ENCODE measurements around the gene YIPF2.
"Not testable (repeated sequence)": the region's sequence is repeated elsewhere in the genome, so short reads cannot be mapped to it uniquely, and the experiment has no call there.

YIPF2 gene

GRCh38 chr19:10911579-10912363 lies 16.7 kb downstream of the YIPF2 start:
- no peak for DNase-seq (ENCODE audit: low read depth in 2 of 2)

GRCh38 chr19:10908380-10908960 lies 20.0 kb downstream of the YIPF2 start:
- no peak for DNase-seq (ENCODE audit: low read depth in 2 of 2)

DNA sequence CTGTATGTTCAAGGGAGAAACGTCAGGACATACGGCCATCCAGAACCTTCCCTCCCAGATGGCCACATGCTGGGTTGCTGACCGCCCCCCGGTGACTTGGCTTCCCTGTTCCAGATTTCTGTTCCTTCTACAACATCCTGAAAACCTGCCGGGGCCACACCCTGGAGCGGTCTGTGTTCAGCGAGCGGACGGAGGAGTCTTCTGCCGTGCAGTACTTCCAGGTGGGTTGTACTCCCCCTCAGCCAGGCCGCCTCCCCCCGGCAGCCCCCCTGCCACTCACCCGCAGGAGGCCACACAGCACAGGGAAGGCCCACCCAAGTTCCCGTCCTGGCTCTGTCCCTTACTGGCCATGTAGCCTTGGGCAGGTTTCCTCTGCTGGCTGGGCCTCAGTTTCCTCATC lies 20.5 kb downstream of the YIPF2 start:
- DNase-seq (ENCODE audit: low read depth in 2 of 2) = no peak

- no peak for DNase-seq (ENCODE audit: low read depth in 2 of 2)
Observed at GRCh38 chr19:10899151-10899653, 29.2 kb downstream of the YIPF2 start.

GRCh38 chr19:10898633-10899032 lies 29.8 kb downstream of the YIPF2 start:
- DNase-seq (ENCODE audit: low read depth in 2 of 2) = no peak

GRCh38 chr19:10896851-10897526 lies 31.4 kb downstream of the YIPF2 start:
- DNase-seq (ENCODE audit: low read depth in 2 of 2) = no peak

DNA sequence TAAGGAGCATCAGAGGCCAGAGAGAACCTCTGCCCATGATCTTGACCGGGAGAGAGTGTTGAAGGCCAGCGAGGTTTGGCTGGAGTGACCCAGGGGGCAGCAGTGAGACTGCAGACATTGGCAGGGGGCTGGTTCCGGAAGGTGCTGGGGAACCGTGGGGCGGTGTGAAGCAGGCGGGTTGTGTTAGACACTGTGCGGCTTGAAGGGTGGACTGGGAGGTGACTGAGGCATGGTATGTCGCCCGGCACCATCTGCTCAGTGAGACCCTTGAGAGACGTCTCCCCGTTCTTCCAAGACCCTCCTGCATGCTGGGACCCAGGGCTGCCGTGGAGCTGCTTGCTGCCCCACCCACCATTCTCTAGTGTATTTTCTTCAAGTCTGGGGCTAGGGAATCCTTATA lies 32.5 kb downstream of the YIPF2 start:
- DNase-seq (ENCODE audit: low read depth in 2 of 2) = no peak

- DNase-seq (ENCODE audit: low read depth in 2 of 2) = no peak
Observed at GRCh38 chr19:10895363-10895762, 33.1 kb downstream of the YIPF2 start.

GRCh38 chr19:10894911-10895213 lies 33.6 kb downstream of the YIPF2 start:
- DNase-seq (ENCODE audit: low read depth in 2 of 2) = no peak

DNA sequence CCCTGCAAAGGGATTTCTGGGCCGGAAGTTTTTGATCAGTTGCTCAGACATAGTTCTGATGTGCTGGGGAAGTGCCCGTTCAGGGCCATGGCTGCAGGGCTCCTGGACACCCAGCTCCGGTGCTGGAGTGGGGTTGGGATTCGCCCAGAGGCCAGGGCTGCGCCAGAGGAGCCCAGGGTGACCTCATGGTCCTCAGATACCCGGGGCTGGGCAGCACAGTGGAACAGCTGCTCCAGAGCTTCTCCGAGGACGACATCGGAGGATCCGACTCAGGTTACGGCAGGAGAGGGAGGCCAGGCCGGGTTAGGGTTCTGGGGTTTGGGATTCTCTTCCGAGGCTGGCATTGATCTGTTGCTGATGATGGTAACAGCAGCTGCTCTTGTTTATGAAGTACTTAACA lies 36.2 kb downstream of the YIPF2 start:
- DNase-seq (ENCODE audit: low read depth in 2 of 2) = no peak

DNA sequence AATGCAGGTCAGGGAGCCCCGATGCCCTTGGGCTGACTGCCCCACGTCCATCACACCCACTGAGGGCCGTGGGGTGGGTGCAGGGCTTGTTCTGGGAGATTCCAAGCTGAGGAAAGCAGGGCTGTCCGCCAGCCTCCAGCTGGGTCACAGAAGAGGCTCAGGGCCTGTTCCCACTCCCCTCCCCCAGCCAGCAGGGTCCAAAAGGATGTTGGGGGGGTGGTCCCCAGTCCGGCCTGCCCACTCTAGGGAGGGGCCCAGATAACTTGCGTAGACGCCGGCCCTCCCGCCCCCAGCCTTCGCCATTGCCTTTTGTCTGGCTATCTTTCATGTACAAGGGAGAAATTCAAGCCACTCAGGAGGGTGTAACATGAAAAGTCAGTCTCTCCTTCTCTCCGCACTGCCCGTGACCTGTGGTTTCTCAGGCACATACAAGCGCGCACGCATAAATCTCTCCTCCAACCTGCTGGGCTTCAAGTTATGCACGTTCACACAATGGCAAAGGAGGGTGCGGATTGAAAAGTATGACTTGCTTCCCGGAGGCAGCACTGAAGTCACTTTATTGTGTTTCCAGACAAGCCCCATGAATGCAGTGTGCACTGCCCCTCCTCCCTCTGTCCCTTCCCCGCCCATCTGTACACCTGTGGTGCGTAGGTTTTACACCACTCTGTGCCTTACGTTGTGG lies 36.9 kb downstream of the YIPF2 start:
- no peak for DNase-seq (ENCODE audit: low read depth in 2 of 2)

- no peak for DNase-seq (ENCODE audit: low read depth in 2 of 2)
Observed at GRCh38 chr19:10889880-10890279, 38.6 kb downstream of the YIPF2 start.

DNA sequence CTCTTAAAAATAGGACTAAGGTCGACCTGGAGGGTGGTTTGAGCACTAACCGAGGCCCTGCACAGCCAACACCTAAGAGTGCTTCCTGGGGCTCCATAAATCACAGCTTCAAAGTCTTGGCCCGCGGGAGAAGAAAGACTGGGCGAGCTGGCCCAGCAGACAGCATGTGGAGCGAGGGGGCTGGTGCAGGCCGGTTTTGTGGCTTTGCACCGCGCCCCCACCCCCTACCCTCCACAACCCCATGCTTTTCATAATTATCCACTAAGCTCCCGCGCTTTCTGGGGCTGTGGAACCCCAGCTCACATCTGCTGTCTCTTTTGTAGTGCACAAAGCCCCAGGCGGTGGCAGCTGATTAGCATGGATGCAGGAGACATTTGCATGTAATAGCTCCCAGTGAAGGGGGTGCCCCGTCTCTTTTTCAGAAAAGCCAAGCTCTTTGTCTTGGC lies 40.0 kb downstream of the YIPF2 start:
- DNase-seq (ENCODE audit: low read depth in 2 of 2) = no peak

DNA sequence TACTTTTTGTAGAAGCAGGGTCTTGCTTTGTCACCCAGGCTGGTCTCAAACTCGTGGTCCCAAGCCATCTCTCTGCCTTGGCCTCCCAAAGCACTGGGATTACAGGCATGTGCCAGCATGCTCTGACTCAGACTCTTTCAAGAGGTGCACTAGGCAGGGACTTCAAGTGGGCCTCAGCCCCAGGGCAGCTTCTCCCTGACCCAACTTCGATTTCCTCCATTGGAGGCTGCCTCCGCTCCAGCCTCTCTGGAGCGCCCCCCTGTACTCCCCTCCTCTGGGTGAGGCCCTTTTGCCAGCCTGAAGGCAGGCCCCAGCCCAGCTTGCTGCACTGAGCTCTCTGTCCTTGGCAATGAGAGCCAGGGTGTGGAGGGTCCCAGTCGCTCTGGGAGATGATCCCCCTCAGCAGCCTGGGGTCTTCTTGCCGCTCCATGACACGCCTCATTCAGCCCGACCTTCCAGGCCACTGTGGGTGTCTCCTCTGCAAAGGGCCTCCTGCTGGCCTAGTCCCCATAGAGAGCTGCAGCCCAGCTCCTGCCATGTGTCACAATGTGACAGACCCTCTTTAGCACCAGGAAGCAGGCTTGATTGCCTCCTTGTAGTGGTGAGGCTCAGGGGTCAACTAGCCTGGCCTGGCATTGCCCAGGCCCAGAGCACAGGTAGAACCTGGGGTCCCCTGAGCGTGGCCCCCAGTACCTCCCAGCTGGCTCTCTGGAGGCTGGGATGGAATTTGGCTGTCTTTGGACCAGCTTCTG lies 40.6 kb downstream of the YIPF2 start:
- DNase-seq (ENCODE audit: low read depth in 2 of 2) = no peak

DNA sequence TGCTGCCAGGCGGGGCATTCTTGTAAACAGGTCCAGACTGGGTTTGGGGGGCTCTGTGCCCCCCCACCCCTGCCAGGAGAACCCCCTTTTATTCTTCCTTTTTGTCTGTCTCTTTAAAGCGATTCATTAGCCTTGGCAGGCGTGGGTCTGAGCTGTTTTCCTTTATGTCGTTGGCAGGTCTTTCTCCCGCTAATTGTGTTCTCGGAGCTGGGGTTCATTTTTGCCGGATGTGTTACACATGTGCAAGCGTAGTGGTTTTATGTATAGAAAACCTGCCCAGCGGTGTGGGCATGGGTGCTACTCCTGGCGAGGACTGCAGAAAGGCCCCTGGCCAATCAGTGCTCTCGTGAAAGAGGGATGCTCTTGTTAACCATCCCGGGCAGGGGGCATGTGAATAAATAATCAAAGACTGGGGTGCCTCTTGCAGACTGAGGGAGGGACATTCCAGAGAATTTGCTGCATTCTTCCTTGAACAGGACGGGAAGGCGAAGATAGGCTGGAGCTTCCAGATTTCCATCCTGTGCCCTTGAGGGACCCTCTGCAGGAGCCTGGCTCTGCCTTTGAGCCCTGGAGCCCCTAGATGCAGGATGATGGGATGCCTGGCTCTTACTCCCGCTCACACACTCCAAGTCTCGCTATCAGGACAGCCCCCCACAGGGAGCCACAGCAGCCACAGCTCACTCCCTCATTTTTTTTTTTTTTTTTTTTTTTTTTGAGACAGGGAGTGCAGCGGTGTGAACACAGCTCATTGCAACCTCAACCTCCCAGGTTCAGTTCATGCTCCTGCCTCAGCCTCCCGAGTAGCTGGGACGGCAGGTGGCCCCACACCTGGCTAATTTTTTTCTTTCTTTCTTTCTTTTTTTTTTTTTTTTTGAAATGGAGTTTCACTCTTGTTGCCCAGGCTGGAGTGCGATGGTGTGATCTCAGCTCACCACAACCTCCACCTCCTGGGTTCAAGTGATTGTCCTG lies 43.0 kb downstream of the YIPF2 start:
- DNase-seq (ENCODE audit: low read depth in 2 of 2) = no peak

DNA sequence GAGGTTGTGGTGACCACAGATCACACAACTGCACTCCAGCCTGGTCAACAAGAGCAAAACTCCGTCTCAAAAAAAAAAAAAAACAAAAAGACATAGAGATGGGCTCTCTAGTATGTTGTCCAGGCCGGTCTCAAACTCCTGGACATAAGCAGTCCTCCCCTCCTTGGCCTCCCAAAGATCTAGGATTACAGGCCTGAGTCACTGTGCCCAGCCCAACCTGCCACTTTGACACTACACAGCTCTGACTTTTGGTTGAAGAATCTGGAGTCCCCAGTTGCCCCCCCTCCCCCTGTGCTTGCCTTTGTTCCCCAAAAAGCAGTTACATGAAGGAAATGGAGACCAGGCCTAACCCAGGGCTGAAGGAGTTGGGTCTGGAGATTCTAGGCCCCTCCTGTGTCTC lies 44.2 kb downstream of the YIPF2 start:
- no peak for DNase-seq (ENCODE audit: low read depth in 2 of 2)

DNA sequence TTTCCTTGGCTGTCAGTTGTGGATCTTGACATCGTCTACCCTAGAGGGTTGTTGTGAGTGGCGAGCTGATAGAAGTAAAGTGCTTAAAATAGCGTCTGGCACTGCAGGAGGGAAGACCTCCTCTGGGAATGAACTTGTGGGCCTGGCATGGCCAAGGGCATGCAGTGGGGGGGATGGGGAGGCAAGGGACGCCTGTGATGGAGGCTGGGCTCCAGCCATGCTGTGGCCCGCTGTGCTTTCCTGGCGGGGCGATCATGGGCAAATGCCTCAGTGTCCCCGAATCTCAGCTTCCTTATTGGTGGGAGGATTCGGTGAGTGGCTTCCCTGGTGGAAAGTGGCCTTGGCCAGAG lies 46.4 kb downstream of the YIPF2 start:
- DNase-seq (ENCODE audit: low read depth in 2 of 2) = no peak

DNA sequence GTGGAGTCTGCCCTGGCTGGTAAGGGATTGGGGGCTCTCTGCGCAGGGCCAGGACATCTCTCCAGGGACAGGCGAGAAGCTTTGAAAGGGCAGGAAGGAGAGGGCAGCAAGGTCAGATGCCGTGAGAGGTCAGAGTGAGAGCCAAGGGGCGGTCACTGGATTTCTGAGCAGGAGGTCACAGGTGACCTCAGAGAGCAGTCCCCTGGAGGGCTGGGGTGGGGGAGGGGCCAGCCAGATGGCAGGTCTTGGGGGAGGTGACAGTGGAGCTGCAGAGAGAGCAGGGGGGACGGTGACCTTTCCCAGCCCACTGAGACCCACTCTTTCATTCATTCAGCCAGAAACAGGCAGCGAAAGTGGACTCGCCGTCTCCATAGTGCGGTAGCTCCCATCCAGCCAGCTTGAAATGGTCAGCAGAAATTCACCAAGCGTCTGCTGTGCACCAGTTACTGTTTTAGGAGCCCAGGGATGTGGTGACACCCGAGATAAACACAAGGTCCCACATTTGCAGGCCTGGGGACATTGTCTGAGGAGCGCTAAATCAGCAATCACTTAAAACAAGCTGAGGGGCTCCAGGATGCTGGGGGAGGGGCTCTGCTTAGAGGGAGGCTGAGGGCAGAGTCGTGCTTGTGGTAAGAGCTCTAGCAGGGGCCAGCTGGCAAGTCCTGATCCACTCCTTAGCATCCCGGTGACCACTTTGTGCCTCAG lies 46.9 kb downstream of the YIPF2 start:
- no peak for DNase-seq (ENCODE audit: low read depth in 2 of 2)

GRCh38 chr19:10878253-10878652 lies 50.2 kb downstream of the YIPF2 start:
- DNase-seq (ENCODE audit: low read depth in 2 of 2) = no peak

DNA sequence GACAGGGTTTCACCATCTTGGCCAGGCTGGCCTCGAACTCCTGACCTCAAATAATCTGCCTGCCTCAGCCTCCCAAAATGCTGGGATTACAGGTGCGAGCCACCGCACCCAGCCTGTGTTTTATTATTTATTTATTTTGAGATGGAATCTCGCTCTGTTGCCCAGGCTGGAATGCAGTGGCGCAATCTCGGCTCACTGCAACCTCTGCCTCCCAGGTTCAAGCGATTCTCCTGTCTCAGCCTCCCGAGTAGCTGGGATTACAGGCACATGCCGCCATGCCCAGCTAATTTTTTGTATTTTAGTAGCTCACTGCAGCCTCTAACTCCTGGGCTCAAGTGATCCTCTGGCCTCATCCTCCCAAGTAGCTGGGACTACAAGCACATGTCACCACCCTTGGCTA lies 50.8 kb downstream of the YIPF2 start:
- DNase-seq (ENCODE audit: low read depth in 2 of 2) = not testable (repeated sequence)

Measured in stimulated activated CD8-positive, alpha-beta memory T cell treated with anti-CD3 and anti-CD28 coated beads, Interleukin-7, amount 100 ng/mL, for 4 hours (primary cell).